Lung (tissue), 12 donors: ENCODE measurements around the gene UBE4A. TPM values are rescaled to one million over a fixed set of nuclear protein-coding genes. Genes with fewer than 3 reads are reported as not detected.

Experiments used
- ATAC-seq: fragments of 200-7000 bp; cut with Tn5 transposase; one replicate; pipeline ENCODE4 v1.9.1; 2020; ENCODE audit warnings: moderate number of reproducible peaks; ENCODE audit not compliant: insufficient read depth, low FRiP score
- DNase-seq, 3 donors: peaks; one replicate each; pipeline ENCODE4 v3.0.0-alpha.2; 2013 to 2017
- H3K27ac ChIP-seq, 2 donors: one replicate each; pipeline ENCODE4 v1.5.1; 2013; ENCODE audit warnings: mild to moderate bottlenecking in 2 of 2, moderate library complexity in 2 of 2, control low read depth in 1 of 2, inconsistent platforms in 1 of 2, low read depth in 1 of 2, low read length in 1 of 2
- H3K27me3 ChIP-seq, 3 donors: one replicate each; pipeline ENCODE4 v1.5.1; 2013; ENCODE audit warnings: low read length in 2 of 3; ENCODE audit not compliant: control insufficient read depth in 3 of 3, insufficient read depth in 3 of 3
- H3K36me3 ChIP-seq, 4 donors: one replicate each; pipeline ENCODE4 v1.5.1; 2013; ENCODE audit warnings: low read length in 4 of 4, mild to moderate bottlenecking in 1 of 4, moderate library complexity in 1 of 4; ENCODE audit not compliant: control insufficient read depth in 4 of 4, insufficient read depth in 4 of 4
- H3K4me1 ChIP-seq, 5 donors: one replicate each; pipeline ENCODE4 v1.5.1; 2013; ENCODE audit warnings: low read length in 5 of 5, mild to moderate bottlenecking in 2 of 5, moderate library complexity in 1 of 5; ENCODE audit not compliant: control insufficient read depth in 5 of 5, insufficient read depth in 5 of 5
- H3K4me3 ChIP-seq: one replicate; pipeline ENCODE4 v1.5.1; 2013; ENCODE audit warnings: mild to moderate bottlenecking, control low read depth, moderate library complexity
- H3K9ac ChIP-seq, 2 donors: one replicate each; pipeline ENCODE4 v1.5.1; 2013; ENCODE audit warnings: low read length in 2 of 2, control low read depth in 1 of 2; ENCODE audit not compliant: insufficient read depth in 1 of 2
- H3K9me3 ChIP-seq, 4 donors: one replicate each; pipeline ENCODE4 v1.5.1; 2013; ENCODE audit warnings: low read length in 3 of 4, mild to moderate bottlenecking in 1 of 4, moderate library complexity in 1 of 4; ENCODE audit not compliant: control insufficient read depth in 4 of 4, insufficient read depth in 3 of 4
- CTCF ChIP-seq: IDR thresholded peaks from 2 replicates; pipeline ENCODE4 v1.5.1; 2012; ENCODE audit warnings: mild to moderate bottlenecking; ENCODE audit errors: control extremely low read depth, extremely low read depth
- WGBS, 2 donors: extraction: QIAGEN DNeasy Blood & Tissue Kit; methylation state at CpG; one replicate each; pipeline ENCODE4 v1.1.7; 2013; 5-methylcytosine and 5-hydroxymethylcytosine counted together
- polyA plus RNA-seq, 2 donors: library from polyadenylated mRNA; stranded (reverse); fragments of 200-250 nt; gene quantifications; one replicate each; pipeline ENCODE4 v1.2.1, GENCODE V29; 2013
- total RNA-seq, 2 donors: library from RNA; depleted of rRNA in 1 of 2; stranded (reverse); fragments of >200 nt in 1 of 2; gene quantifications; one replicate each; pipeline ENCODE4 v1.2.1, GENCODE V29; 2014 to 2021
- donor health status: control.
- donor health status: control.
- donor health status: Bipolar disorder and iron deficiency.
- donor health status: healthy.
- donor health status: DM: yes; HTN: yes; CAD: no.

The UBE4A gene
- total and polyA plus RNA-seq, 4 donors: 14.9 to 53.2 (median 27.8) TPM

GRCh38 chr11:118435893-118436624 lies 76.7 kb downstream of the UBE4A start, which contains the start of gene KMT2A:
Gene KMT2A, plus strand, starts transcription at chr11:118436492. Its CDS starts 21 bp downstream, at chr11:118436513.
- peaks cover 0 to 3% (median 0%) of the 10 kb centered on the region in 4 donors for H3K36me3 ChIP-seq
- peak; percentile 64 for TF ChIP-seq CTCF
- WGBS, 2 donors: 0% methylated on average over 48 to 83 of the region's 83 CpGs
- H3K9ac ChIP-seq: peak within 1 kb of the TSS; percentile 60 to 76
- ATAC-seq (peak; percentile 99), DNase-seq (peak; percentile 99)
- H3K9me3 ChIP-seq: no peaks in the 10 kb centered on the region
- no peaks in the 10 kb centered on the region for H3K27me3 ChIP-seq
- peak within 1 kb of the TSS; percentile 89 for H3K4me3 ChIP-seq
- peaks cover 2 to 35% (median 8%) of the 10 kb centered on the region in 5 donors for H3K4me1 ChIP-seq
- peak within 1 kb of the TSS; percentile 84 to 91 for H3K27ac ChIP-seq

- DNase-seq (peak in 2 of 3 donors; percentile 31 to 38), ATAC-seq (no peak)
- Histone ChIP-seq H3K4me1 (peaks cover 4 to 37% (median 9%) of the 10 kb centered on the region in 5 donors), H3K9ac (peak overlapping the region; percentile 60 to 76), H3K4me3 (peak overlapping the region; percentile 89), H3K36me3 (peaks cover 0 to 3% (median 0%) of the 10 kb centered on the region in 4 donors), H3K27me3 (no peaks in the 10 kb centered on the region), H3K27ac (peak overlapping the region; percentile 84 to 91), H3K9me3 (no peaks in the 10 kb centered on the region)
- TF ChIP-seq CTCF: no peak
- WGBS, 2 donors: 0 to 1% methylated on average over 21 to 55 of the region's 55 CpGs
Measured at GRCh38 chr11:118436639-118437207, 77.3 kb downstream of the UBE4A start.

GRCh38 chr11:118437208-118438125 lies 78.1 kb downstream of the UBE4A start:
- Histone ChIP-seq H3K9me3 (no peaks in the 10 kb centered on the region), H3K4me3 (peak overlapping the region; percentile 89), H3K9ac (peak overlapping the region; percentile 67 to 76), H3K36me3 (peaks cover 0 to 3% (median 0%) of the 10 kb centered on the region in 4 donors), H3K27me3 (no peaks in the 10 kb centered on the region), H3K4me1 (peaks cover 11 to 44% (median 13%) of the 10 kb centered on the region in 5 donors), H3K27ac (peak overlapping the region; percentile 84 to 91)
- no peak for ATAC-seq
- peak; percentile 69 to 71 (median 71) for DNase-seq
- 0 to 1% methylated on average over 27 to 28 of the region's 28 CpGs for WGBS, 2 donors
- no peak for TF ChIP-seq CTCF
